ENCODE results near the gene PRG2. TPM values are rescaled to one million over a fixed set of nuclear protein-coding genes. Genes with fewer than 3 reads are reported as not detected.
"Not testable (repeated sequence)": the region's sequence is repeated elsewhere in the genome, so short reads cannot be mapped to it uniquely, and the experiment has no call there.

Gene PRG2
- total RNA-seq, 1 experiment from 2014 or later: not detected

GRCh38 chr11:57376095-57377090 is 14.1 kb downstream of the PRG2 start:
- H3K4me3 ChIP-seq: no peak overlapping the region
- DNase-seq: no peak
- no peaks in the 10 kb centered on the region for H3K36me3 ChIP-seq
- H3K27ac ChIP-seq: no peak overlapping the region
- peaks cover 3% of the 10 kb centered on the region; the same call in 1 of the 2 replicates for H3K27me3 ChIP-seq
- H3K4me1 ChIP-seq: no peaks in the 10 kb centered on the region
- no peaks in the 10 kb centered on the region for H3K9me3 ChIP-seq (replicated peaks)

- DNase-seq: no peak
- Histone ChIP-seq H3K9me3 (replicated peaks) (no peaks in the 10 kb centered on the region), H3K36me3 (no peaks in the 10 kb centered on the region), H3K4me1 (no peaks in the 10 kb centered on the region), H3K27ac (no peak overlapping the region), H3K27me3 (peaks cover 3% of the 10 kb centered on the region; the same call in 1 of the 2 replicates), H3K4me3 (no peak overlapping the region)
Observed at GRCh38 chr11:57375490-57375889, 15.0 kb downstream of the PRG2 start.

GRCh38 chr11:57374966-57375365 is 15.5 kb downstream of the PRG2 start:
- no peak for DNase-seq
- Histone ChIP-seq H3K27ac (no peak overlapping the region), H3K9me3 (replicated peaks) (no peaks in the 10 kb centered on the region), H3K27me3 (peaks cover 3% of the 10 kb centered on the region; the same call in 1 of the 2 replicates), H3K36me3 (no peaks in the 10 kb centered on the region), H3K4me3 (no peak overlapping the region), H3K4me1 (no peaks in the 10 kb centered on the region)

GRCh38 chr11:57373146-57373545 is 17.3 kb downstream of the PRG2 start:
- Histone ChIP-seq H3K27me3 (peaks cover 3% of the 10 kb centered on the region; the same call in 1 of the 2 replicates), H3K27ac (no peak overlapping the region), H3K4me1 (no peaks in the 10 kb centered on the region), H3K4me3 (no peak overlapping the region), H3K36me3 (no peaks in the 10 kb centered on the region), H3K9me3 (replicated peaks) (no peaks in the 10 kb centered on the region)
- no peak for DNase-seq

- no peaks in the 10 kb centered on the region for H3K4me1 ChIP-seq
- H3K4me3 ChIP-seq: no peak overlapping the region
Observed at GRCh38 chr11:57370941-57371340, 19.5 kb downstream of the PRG2 start.

GRCh38 chr11:57370251-57370650 is 20.2 kb downstream of the PRG2 start:
- Histone ChIP-seq H3K36me3 (no peaks in the 10 kb centered on the region), H3K4me3 (no peak overlapping the region), H3K9me3 (replicated peaks) (no peaks in the 10 kb centered on the region), H3K27ac (no peak overlapping the region), H3K4me1 (no peaks in the 10 kb centered on the region), H3K27me3 (peaks cover 3% of the 10 kb centered on the region; the same call in 1 of the 2 replicates)
- no peak for DNase-seq

More at GRCh38 chr11:57370941-57371340, 19.5 kb downstream of the PRG2 start:
- Histone ChIP-seq H3K36me3 (no peaks in the 10 kb centered on the region), H3K27ac (no peak overlapping the region), H3K27me3 (peaks cover 3% of the 10 kb centered on the region; the same call in 1 of the 2 replicates), H3K9me3 (replicated peaks) (no peaks in the 10 kb centered on the region)
- no peak for DNase-seq

- no peak for DNase-seq
- Histone ChIP-seq H3K9me3 (replicated peaks) (no peaks in the 10 kb centered on the region), H3K36me3 (no peaks in the 10 kb centered on the region)
Observed at GRCh38 chr11:57368845-57369232, 21.6 kb downstream of the PRG2 start.

GRCh38 chr11:57368106-57368844 is 22.2 kb downstream of the PRG2 start:
- Histone ChIP-seq H3K4me3 (no peak overlapping the region), H3K9me3 (replicated peaks) (no peaks in the 10 kb centered on the region), H3K36me3 (no peaks in the 10 kb centered on the region), H3K27ac (no peak overlapping the region), H3K4me1 (no peaks in the 10 kb centered on the region), H3K27me3 (peaks cover 2% of the 10 kb centered on the region; the same call in 1 of the 2 replicates)
- DNase-seq: no peak

More at GRCh38 chr11:57368845-57369232, 21.6 kb downstream of the PRG2 start:
- Histone ChIP-seq H3K4me3 (no peak overlapping the region), H3K4me1 (no peaks in the 10 kb centered on the region), H3K27ac (no peak overlapping the region), H3K27me3 (peaks cover 3% of the 10 kb centered on the region; the same call in 1 of the 2 replicates)

GRCh38 chr11:57364851-57365660 is 25.4 kb downstream of the PRG2 start:
- no peaks in the 10 kb centered on the region for H3K36me3 ChIP-seq
- DNase-seq: no peak
- H3K9me3 ChIP-seq (replicated peaks): no peaks in the 10 kb centered on the region
- H3K4me1 ChIP-seq: peaks cover 5% of the 10 kb centered on the region
- H3K4me3 ChIP-seq: no peak overlapping the region
- H3K27me3 ChIP-seq: 0 out of 2 replicates have a peak, but pooled peaks cover 3% of the 10 kb centered on the region
- H3K27ac ChIP-seq: no peak overlapping the region

GRCh38 chr11:57363131-57364080 is 27.0 kb downstream of the PRG2 start:
- peaks cover 13% of the 10 kb centered on the region for H3K4me1 ChIP-seq
- H3K9me3 ChIP-seq (replicated peaks): no peaks in the 10 kb centered on the region
- no peak overlapping the region for H3K4me3 ChIP-seq
- no peak for DNase-seq
- H3K27me3 ChIP-seq: 0 out of 2 replicates have a peak, but pooled peaks cover 3% of the 10 kb centered on the region
- H3K27ac ChIP-seq: no peak overlapping the region
- H3K36me3 ChIP-seq: no peaks in the 10 kb centered on the region

- Histone ChIP-seq H3K9me3 (replicated peaks) (no peaks in the 10 kb centered on the region), H3K27ac (no peak overlapping the region), H3K4me3 (no peak overlapping the region), H3K36me3 (no peaks in the 10 kb centered on the region), H3K27me3 (0 out of 2 replicates have a peak, but pooled peaks cover 3% of the 10 kb centered on the region), H3K4me1 (peaks cover 17% of the 10 kb centered on the region)
- DNase-seq: no peak
Observed at GRCh38 chr11:57361926-57362325, 28.5 kb downstream of the PRG2 start.

GRCh38 chr11:57361420-57361819 is 29.0 kb downstream of the PRG2 start:
- not testable (repeated sequence) for H3K9me3 ChIP-seq (replicated peaks); H3K4me3 ChIP-seq; DNase-seq; H3K27me3 ChIP-seq; H3K36me3 ChIP-seq; H3K27ac ChIP-seq
- H3K4me1 ChIP-seq: peaks cover 17% of the 10 kb centered on the region

GRCh38 chr11:57360991-57361390 is 29.5 kb downstream of the PRG2 start:
- H3K4me3 ChIP-seq: no peak overlapping the region

More at GRCh38 chr11:57360991-57361390, 29.5 kb downstream of the PRG2 start:
- peak in 1 of 2 experiments; percentile 26 for DNase-seq
- H3K27me3 ChIP-seq: 0 out of 2 replicates have a peak, but pooled peaks cover 3% of the 10 kb centered on the region
- no peaks in the 10 kb centered on the region for H3K36me3 ChIP-seq
- H3K27ac ChIP-seq: no peak overlapping the region
- H3K4me1 ChIP-seq: peaks cover 17% of the 10 kb centered on the region
- H3K9me3 ChIP-seq (replicated peaks): no peaks in the 10 kb centered on the region

Measured in SJCRH30 (cell line).